Choroid plexus epithelial cell (primary cell): Measurements from ENCODE around the gene PICALM.

Source experiments
- DNase-seq: peaks from one replicate; pipeline ENCODE4 v3.0.0-alpha.2; 2010; ENCODE audit warnings: low read depth
- H3K4me3 ChIP-seq: 2 replicates; pipeline ENCODE4 v1.5.1; 2011; ENCODE audit warnings: low read depth, mild to moderate bottlenecking, control low read depth, low read length, moderate library complexity
- TF ChIP-seq, protein P1 (sequence below): conservative IDR thresholded peaks from 2 replicates; pipeline ENCODE4 v1.5.1; 2011; ENCODE audit warnings: low read depth, mild to moderate bottlenecking, control low read depth, inconsistent platforms, low read length, moderate library complexity

PICALM gene

DNA sequence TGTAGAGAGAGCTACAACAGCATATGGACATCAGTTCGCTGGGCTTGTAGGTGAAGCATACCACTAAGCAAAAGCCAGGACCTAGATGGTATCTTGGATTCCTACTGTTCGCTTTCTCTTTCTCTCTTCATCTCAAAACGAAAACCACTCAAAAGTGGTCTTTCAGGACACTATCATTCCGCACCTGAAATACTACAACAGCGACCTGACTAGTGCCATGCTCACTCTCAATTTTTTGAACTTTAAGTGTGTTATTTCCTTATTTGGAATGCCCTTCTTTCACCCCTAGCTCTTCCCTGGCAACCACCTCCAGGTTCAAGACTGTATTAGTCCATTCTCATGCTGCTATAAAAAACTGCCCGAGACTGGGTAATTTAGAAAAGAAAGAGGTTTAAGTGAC, 154.5 kb downstream of the PICALM start:
- TF ChIP-seq, protein P1, sequence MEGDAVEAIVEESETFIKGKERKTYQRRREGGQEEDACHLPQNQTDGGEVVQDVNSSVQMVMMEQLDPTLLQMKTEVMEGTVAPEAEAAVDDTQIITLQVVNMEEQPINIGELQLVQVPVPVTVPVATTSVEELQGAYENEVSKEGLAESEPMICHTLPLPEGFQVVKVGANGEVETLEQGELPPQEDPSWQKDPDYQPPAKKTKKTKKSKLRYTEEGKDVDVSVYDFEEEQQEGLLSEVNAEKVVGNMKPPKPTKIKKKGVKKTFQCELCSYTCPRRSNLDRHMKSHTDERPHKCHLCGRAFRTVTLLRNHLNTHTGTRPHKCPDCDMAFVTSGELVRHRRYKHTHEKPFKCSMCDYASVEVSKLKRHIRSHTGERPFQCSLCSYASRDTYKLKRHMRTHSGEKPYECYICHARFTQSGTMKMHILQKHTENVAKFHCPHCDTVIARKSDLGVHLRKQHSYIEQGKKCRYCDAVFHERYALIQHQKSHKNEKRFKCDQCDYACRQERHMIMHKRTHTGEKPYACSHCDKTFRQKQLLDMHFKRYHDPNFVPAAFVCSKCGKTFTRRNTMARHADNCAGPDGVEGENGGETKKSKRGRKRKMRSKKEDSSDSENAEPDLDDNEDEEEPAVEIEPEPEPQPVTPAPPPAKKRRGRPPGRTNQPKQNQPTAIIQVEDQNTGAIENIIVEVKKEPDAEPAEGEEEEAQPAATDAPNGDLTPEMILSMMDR: no peak
- no peak for DNase-seq
- no peak overlapping the region for H3K4me3 ChIP-seq

DNA sequence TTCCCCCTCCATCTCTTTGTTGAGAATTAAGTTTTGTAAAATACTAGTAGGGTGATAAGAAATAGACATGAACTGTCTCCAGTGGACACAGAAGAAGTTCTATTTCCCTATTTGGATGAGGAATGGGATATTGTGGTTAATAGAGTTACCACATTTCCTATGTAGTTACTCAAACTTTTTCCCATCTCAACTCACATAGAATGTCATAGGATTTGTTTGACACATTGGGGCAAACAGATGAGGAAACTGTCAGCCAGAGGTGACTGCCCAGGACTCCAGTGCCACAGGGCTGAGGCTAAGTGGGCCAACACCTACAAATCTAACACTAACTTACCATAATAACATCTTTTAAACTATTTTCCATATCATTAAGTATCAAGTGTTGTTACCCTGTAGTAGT, 155.4 kb downstream of the PICALM start:
- H3K4me3 ChIP-seq: no peak overlapping the region
- no peak for DNase-seq
- TF ChIP-seq, protein P1: no peak

DNA sequence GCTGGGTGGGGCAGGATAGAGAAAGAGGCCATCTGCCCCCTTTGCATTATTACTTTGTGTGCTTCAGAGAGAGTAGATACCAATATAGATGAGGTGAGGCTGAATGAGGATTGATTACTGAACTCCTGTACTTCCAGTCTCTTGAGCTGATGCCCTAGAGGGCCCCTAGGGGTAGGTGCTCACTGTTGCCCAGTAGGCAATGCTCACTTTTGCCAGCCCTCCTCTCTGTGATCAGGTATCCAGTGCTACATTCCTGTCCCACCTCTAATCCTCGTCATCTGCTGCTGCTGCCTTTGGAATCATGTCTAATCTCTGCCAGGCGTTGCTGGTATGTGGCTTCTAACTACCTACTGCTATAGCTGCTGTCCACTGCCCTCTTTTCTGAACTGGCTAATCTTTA, 156.5 kb downstream of the PICALM start:
- no peak overlapping the region for H3K4me3 ChIP-seq
- TF ChIP-seq, protein P1: no peak
- DNase-seq: no peak
